GM21717 (cell line): ENCODE data around the gene SLC38A8.

Experiments used
- ATAC-seq: cut with Tn5 transposase; IDR thresholded peaks from one replicate; pipeline ENCODE4 v1.9.1; 2021; ENCODE audit warnings: mild to moderate bottlenecking, moderate library complexity; ENCODE audit not compliant: unreplicated experiment

Gene SLC38A8

DNA sequence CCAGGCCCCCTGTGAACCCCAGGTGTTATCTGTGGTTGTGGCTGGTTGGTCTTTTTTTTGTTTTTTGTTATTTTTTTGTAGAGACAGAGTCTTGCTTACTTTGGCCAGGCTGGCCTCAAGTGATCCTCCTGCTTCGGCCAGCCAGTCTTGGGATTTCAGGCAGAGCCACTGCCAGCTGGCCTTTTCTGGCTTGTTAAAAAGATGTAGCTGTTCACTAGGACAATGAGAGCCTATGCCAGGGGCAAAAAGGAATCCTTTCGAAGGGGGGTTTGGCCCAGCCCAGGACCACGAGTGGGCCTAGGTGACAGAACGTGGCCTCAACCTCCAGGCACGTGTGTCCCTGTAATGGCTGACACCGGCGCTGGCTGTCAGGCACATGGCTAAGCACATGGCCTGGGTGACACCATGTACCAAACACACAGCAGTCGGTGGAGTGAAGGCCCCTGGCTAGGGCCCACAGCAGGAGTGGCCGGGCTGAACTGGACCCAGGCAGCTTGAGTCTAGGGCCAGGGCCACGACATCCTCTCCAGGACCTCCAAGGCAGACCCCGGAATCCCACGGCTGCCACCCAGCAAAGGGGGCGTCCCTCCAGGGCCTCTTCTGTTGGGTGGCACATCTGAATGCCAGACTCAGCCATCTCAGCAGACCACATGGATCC is 6.9 kb upstream of the SLC38A8 start:
- no peak for ATAC-seq

DNA sequence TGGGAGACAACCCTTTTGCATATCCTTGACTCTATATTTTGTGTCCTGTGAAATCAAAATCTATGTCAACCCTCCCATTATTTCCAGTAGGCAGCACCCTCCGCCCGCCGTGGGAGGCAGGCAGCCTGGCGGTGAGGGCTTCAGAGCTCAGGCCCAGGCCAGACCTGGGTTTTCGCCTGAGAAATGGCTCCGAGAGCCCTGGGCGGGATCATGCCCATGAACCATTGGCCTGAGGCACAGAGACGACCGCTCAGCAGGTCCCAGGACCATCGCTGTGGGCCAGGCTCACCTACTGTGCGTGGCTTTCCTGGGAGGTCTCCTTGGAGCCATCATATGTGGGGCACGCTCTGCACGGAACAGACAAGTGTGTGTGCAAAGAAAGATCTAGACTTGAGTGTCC is 6.3 kb upstream of the SLC38A8 start:
- no peak for ATAC-seq

DNA sequence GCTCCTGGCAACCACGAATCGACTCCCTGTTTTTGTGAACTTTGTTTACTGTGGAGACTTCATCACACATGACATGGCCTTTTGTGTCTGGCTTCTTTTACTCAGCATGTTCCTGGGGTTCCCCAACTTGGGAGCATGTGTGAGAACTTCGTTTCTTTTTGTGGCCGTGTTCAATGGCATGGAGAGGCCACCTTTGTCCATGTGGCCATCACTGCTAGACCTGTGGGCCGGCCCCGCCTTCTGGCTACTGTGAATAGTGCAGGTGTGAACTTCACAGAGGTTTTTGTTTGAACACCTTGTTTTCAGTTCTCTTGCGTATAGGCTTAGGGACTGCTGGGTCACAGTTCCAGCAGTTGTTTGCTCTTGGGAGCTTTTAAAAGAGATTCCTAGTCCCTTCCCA is 5.7 kb upstream of the SLC38A8 start:
- no peak for ATAC-seq

DNA sequence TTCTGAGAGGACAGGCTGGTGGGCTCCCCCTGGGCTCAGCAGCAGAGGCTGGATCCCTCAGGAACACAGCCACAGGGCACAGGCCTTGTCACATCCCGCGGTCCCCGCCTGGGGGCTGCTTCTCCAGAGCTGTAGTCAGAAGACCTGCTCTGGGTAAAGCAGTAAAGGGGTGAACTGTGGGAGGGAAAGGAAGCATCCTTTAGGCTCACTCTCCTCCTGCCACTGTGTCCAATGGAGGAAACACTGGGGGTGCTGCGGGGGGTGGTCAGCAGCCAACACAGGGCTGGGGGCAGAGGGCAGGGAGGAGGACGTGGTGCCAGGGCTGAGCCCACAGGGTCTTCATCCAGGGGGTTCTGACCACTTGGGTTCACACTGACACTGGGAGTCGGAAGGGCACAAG is 5.0 kb upstream of the SLC38A8 start:
- no peak for ATAC-seq

DNA sequence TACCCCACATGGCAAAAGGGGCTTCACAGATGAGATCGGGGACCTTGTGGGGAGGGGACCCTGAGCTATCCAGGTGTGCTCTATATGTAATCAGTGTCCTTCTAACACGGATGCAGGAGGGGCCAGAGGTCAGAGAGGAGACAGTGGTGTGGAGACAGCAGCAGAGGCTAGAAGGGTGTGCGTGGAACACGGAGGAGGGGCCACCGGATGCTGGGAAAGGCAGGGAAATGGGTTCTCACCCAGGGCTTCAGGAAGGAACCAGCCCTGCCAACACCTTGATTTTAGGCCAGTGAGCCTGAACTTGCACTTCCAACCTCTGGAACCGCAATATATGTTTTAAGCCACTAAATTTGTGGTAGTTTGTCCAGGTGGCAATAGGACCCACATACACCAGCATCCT is 4.6 kb upstream of the SLC38A8 start:
- no peak for ATAC-seq

DNA sequence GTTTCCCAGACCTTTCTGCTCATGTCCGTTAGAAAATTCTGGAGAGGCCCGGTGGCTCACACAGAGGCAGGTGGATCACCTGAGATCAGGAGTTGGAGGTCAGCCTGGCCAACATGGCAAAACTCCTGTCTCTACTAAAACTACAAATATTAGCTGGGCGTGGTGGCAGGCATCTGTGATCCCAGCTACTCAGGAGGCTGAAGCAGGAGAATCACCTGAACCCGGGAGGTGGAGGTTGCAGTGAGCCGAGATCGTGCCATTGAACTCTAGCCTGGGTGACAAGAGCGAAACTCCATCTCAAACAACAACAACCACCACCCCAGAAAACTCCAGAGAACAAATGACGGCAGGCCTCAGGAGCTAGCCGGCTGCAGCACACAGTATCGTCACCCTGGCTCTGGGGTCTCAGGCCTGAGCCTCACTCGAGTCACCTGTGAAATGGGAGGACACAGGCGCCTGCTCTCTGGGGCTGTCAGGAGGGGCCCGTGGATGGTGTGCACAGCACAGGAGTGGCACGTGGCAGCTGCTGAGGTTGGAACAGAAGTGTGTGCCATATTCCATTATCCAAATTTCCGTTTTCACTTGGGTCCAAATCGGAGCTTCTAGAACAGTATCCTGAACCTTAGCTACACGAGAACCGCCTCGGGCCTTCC is 3.3 kb upstream of the SLC38A8 start:
- no peak for ATAC-seq

DNA sequence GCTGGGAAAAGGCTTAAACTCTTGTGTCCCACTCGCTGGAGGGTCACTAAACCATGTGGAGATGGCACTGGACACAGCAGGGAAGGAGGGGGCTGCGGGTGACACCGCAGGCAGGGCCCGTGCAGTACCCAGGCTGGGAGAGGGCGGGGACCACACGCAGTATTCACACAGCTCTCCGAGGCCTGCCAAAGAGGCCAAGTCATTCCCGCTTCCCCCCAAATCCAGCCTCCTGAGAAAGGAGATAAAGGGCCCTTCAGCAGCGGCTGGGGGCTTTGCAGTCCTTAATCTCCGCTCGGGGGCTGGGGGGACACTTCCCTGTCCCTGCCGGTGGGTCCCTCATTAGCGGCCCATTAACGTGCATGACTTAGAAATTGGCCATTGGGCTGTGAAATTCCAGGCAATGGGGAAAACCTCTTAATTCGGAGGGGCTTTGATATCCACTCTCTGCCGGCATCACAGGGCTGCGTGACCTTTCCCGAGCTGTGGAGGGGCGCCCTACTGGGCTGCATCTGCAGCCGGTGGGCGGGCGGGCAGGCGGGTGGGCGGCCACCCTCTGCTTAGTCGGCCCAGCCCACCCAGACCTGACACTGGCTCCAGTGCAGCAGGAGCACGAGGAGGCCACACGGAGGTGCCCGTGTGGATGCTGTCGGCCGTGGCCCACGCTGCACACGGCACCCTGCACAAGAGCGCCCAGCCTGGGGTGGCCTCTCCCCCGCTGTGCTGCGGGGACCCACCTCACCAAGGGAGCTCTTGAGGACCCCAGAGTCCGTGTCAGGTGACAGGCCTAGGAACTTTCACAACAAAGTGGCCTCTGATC is 2.6 kb upstream of the SLC38A8 start:
- ATAC-seq = no peak

DNA sequence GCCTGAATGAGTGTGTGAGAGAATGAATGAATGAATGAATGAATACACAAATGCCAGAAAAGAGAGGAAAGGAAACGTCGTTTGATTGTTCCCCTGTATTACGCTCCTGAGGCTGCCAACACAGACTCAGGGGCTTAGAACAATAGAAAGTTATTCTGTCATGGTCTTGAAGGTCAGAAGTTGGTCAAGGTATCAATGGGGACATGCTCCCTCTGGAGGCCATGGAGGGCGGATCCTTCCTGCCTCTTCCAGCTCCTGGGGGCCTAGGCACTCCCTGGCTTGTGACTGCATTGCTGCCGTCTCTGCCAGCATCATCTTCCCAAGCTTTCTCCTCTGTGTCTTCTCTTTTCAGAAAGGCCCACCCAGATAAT is 1.5 kb upstream of the SLC38A8 start:
- ATAC-seq = no peak

DNA sequence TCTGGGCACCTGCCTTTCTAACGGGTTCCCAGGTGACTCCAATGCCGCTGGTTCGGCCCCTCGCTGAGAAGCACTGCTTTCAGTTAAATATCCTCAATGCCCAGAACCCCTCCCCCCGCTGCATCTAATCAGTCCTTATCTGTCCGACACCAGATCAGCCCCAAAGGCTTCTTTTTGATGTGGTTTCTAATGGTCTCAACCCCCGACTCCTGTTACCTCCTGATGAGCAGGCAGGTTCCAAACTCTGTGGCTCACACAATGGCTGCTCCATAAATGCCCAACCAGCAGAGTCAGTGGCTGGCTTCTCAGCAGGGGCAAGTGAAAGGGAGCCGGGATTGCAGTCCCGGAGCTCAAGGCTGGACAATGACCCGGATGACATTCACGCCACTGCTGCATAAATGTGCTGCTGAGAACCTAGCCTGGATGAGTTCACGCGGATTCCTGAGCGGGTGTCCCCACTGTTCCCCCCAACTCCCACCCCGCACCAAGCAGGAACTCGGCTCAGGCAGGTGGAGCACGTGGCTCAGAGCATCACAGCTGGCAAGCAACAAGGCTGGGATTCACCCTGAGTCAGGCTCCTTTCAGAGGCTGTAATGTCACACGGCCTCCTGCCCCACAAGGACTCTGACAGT is 1.0 kb upstream of the SLC38A8 start:
- ATAC-seq = no peak

DNA sequence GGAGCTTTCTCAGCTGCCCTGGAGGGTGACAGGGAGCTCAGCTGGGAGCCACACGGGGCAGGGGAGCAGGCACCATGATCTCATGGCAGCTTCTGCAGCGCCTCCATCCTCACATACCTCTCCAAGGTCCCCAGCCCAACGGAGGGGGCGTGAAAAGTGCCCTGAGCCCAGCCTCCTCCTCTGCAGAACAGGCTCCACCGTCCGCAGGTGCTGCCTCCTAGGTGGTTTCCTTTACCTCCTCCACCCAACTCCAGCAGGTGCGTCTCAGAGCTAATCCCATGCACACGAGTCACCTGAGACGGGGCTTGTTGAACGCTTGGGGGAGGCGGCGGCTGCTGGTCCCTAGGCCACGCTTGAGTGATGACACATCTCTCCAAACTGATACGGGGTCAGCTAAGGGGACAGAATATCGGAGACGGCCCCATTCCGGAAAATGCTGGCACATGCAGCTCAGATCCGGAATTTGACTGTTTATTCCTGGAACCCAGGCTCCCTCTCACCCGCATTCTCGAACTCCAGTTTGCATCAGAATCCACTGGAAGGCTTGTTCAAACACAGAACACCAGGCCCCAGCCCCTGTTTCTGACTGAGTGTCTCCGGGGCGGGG is 387 bp upstream of the SLC38A8 start:
- ATAC-seq = no peak

DNA sequence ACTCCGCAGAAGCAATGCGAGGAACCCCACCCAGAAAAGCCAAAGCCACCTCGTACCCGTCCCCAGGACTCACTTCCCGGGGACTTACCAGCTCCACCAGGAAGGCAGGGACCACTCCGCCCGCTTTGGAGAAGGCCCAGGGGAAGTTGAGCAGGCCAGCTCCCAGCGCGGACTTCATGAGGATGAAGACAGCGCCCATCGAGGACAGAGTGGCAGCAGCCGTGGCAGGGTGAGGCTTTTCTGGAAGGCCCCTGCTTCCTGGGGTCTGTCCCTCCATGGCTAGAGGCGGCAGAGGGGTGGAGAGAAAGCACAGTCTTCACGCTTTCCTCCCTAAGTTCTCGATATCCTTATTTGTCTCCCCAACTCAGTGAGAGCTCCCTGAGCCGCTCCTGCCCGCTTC is 714 bp downstream of the SLC38A8 start:
- no peak for ATAC-seq

DNA sequence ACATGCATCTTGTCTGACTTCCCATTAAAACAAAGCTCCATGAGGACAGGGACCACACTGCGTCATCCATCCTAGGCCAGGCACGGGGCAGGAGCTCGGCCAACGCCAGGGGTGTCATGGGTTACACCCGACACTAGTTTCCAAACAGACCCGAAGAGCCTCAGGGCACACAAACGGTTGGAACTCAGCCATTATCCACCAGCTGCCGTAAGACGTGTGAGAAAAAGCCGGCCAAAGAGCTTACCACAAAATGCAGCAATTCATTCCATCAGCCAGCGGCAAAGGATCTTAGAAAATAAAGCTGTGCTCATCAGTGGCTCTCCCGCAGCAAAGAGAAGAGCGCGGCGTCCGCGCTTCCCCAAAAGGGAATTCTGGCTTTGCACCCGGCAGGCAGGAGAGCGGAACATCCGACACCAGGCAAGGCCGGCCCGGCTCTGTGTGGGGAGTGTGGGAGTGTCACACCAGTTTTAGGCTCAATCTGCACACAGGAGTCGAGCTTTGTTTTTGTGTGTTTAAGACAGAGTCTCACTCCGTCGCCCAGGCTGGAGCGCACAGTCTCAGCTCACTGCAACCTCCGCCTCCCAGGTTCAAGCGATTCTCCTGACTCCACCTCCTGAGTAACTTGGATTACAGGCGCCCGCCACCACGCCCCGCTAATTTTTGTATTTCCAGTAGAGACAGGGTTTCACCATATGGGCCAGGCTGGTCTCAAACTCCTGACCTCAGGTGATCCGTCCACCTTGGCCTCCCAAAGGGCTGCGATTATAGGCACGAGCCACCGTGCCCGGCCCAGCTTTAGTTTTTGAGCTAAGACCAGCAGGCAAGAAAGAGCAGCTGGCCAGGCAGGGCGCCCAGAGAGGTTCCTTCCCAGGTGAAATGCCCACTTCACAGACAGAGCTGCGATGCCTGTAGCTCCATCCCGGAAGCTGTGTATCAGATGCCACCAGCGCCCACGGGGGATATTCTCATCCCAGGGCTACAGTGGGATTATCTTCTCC is 1.5 kb downstream of the SLC38A8 start:
- no peak for ATAC-seq

DNA sequence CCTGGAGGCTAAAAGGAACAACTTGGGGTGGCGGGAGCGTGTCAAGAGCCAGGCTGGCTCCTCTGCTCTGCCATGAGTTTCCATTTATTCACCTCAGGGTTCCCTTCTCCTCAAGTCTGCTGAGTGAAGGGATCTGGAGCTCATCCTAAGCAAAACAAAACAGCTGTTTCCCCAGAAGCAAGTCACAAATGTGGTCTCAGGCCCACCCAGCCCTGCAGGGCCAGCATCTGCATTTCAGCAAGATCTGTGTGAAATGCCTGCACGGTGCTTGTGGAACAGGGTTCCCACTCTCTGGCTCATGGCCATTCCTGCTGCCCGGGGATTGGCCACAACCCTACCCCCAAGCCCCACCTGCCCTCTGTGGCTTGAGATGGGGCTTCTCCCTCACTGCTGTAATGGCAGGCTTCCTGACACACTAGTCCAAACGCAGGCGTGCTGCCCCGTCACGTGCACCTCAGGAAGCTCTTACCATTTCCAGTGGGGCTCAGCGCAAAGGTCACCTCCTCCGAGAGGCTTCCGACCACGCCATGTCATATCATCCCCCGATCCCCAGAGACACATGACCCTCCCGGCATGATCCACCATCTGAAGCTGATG is 2.3 kb downstream of the SLC38A8 start:
- ATAC-seq = no peak

DNA sequence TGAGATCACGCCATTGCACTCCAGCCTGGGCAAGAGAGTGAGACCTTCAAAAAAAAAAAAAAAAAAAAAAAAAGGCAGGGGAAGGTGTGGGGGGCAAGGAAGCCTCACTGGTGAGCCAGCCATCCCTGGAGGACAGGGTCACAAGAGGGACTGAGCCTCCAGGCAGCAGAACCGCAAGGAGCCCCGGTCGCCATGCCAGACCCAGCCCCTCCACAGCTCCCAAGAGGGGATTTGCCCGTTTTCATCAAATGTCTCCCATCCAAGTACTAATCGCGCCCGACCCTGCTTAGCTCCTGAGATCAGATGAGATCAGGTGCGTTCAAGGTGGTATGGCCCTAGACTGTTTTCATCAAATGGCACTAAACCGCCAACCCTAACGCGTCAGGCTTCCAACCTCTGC is 2.9 kb downstream of the SLC38A8 start:
- ATAC-seq = no peak

DNA sequence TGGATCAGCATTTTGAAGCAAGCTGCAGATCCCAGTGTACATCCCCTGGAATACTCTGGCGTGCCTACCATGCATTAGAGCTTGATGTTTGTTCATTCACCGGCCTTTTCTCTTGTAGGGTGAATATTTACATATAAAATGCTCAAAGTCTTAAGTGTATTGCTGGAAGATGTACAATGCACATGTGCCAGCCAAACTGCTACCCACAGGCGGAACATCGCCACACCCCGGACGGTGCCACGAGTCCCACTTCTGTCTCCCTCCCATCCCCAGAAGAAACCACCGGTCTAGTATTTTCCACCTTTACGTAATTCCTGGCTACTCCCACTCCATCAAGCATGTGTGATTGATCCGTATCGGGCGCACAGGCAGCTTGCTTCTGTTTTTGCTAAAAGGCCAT is 4.1 kb downstream of the SLC38A8 start:
- no peak for ATAC-seq

DNA sequence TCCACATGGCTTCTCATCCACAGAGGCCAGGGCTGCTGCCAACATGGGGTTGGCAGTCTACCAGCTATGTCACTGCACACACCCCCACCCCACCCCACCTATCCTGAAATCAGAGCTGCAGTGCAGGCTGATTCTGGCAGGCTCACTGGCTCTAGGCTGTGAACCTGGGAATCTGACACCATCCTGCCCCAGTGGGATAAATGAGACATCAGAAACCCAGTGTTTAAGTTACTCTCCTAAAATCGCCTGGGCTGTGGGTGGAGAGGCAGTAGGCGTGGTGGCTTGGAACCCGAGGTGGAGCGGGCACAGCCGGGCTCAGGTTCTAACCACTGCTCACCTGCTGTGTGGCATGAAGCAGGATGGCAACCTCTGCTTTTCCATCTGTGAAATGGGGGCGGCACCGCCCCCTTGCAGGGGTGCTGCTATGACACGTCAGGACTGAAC is 5.6 kb downstream of the SLC38A8 start:
- no peak for ATAC-seq

DNA sequence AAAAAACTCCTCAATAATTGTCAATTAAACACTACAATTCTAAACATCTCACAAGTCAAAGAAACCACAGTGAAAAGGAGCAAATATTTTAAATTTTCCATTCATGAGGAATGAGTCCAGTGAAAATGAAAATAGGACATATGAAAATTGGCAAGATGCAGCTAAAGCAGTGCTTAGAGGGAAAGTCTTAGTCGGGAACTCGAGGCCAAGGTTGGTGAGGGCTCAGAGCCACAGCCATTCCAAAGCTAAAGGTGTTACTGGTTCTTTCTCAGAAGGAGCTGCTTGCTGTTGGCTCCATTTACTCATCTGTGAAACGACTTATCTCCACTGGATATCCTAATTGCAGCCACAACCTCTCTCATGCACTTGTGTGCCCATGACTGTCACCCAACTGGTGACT is 6.5 kb downstream of the SLC38A8 start:
- ATAC-seq = no peak

DNA sequence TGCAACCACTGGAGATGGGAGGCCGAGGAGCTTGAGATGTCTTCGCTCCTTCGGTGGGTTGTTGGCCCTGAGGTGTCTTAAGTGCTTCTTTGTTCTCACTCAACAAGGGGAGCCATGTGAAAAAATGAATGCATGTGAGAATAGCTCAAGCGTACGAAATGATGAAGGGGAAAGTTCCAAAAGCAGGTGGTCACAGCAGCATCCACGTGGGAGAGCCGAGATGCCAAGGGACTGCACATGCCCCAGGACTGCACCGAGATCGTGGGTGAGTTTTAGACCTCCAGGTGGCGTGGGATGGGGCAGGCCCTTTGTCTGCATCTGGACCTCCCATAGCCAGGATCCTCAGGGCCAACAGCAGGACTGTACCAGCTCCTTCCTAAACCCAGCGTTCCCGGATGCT is 8.1 kb downstream of the SLC38A8 start:
- ATAC-seq = no peak
